GM19240 (cell line): ENCODE measurements around the gene RDH8.

ENCODE experiments used
- DNase-seq: peaks from one replicate; pipeline ENCODE4 v3.0.0; 2011; ENCODE audit warnings: low spot score; ENCODE audit not compliant: insufficient read length

Gene RDH8

DNA sequence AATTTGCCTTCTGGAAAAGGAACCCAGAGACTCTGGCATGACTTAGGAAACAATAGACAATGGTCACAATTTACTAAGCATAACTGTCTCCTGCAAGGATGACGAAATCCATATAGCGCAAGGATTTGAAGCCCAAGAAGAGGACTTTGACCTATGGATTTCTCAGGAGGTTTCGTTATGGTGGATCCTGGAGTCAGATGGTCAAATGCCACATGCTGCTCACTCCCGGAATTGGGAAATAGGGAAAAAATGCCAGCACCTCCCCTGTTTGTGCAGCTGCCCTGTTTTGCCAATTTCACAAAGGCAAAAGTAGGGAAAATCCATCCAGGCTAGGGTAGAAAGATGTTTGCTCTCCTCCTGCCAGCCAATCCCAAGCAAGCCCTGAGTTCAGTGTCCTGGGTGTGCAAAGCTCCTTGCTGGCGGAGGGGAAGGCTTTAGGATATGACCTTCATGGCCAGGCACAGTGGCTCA lies 23.4 kb downstream of the RDH8 start:
- DNase-seq: no peak

DNA sequence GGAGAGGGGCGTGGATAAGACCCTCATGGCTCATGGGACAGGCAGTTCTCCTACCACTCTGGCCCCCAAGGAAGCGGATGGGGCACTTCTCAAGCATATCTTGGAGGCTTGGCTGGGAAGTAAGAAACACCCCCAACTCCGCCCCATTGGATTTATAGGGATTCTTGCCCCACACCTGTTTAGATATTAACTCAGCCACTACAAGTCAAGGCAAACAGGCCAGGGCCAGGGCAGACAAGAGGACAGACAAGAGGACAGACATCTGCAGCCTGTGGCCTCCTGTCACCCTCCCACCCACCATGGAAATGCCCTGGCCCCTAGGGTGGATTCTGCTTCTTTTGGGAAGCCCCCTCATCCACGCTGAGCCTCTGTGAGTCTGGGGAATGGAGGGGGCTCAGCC lies 24.1 kb downstream of the RDH8 start:
- DNase-seq: no peak

DNA sequence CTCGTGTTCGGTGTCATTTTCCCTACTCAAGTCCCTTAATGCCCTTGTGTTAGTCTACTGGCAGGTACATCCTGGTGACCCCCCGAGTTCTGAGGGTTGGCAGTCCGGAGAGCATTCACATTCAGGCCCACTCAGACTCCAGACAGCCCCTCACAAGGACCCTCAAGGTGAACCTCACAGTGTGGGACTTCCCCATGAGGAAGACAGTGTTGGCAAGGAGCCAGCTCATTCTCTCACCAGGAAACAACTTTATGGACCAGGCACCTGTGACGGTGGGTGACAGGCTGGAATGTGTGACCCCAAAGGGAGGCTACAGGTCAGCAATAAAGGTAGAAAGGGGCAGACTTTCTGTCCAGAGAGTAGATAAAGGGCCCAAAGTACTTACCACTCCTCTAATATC lies 24.5 kb downstream of the RDH8 start:
- no peak for DNase-seq

DNA sequence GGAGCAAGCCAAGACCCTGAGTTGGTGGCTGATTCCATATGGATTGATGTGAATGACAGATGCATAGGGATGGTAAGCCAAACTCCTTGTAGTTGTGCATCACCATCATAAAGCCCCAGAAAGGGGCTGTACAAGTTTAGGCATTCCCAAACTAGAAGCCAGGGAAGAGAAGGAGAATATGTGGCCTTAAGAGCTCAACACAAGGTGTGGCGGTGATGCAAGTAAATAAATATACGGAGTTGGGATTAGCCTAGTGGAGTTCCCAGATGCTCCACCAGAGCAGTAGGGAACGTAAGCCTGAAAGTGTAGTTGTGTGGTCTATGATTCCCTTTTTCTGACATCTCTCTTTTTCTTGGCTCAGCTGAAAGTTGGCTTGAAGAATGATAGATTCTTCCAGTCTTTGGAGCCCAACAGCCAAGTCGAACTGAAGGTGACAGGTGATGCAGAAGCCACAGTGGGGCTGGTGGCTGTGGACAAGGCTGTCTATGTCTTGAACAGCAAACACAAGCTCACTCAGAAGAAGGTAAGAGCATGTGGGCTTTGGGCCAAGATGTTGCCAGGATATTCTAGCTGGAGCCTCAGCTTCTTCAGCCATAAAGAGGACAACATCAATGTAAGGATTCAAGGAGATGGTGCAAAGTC lies 30.1 kb downstream of the RDH8 start:
- DNase-seq: no peak

DNA sequence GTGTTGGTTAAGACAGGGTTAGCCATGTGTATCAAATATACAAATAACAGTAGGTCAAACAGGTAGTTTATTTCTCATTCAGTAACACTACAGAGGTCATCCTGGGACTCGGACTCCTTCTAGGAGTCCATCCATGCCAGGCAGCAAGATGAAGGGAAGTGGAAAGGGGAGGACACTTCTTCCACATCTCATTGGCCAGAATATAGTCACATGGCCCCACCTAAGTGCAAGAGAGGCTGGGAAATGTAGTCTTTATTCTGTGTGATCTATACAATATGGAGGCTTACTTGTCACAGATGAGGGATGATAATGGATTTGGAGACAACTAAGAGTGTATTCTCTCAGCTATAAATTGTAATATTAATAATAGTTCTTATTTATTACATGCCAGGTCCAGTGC lies 31.1 kb downstream of the RDH8 start:
- DNase-seq: no peak

DNA sequence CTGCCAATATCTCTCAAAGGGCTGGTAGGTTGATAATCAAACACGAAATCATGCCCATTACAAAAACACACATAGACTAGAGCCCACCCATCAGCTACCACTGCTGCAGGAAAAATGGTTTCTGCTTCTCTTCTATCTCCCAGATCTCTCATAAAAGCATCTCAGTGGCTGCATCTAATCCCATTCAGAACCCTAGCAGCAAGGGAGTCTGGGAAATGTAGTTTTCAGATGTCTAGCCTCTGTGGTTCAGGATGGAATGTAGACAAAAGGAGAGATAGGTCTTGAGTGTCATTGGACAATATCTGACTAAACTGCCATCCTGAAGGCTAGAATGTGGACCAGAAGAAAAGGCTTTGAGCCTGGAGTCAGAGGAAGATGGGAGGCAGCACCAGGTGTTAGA lies 32.1 kb downstream of the RDH8 start:
- no peak for DNase-seq

DNA sequence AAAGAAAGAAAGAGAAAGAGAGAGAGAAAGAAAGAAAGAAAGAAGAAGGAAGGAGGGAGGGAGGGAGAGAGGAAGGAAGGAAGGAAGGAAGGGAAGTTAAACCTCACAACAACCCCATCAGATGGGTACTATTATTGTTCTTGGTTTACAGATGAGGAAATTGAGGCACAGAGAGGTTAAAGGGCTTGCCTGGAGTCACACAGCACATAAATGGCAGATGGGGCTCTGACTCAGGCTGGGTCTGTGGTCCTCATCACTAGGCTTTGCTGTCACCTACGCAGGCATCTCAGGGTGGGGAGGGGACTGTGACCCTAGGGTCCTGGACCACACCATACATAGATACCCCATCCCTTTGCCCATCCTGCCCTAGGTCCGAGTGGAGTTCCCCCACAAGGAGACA lies 36.3 kb downstream of the RDH8 start:
- no peak for DNase-seq

DNA sequence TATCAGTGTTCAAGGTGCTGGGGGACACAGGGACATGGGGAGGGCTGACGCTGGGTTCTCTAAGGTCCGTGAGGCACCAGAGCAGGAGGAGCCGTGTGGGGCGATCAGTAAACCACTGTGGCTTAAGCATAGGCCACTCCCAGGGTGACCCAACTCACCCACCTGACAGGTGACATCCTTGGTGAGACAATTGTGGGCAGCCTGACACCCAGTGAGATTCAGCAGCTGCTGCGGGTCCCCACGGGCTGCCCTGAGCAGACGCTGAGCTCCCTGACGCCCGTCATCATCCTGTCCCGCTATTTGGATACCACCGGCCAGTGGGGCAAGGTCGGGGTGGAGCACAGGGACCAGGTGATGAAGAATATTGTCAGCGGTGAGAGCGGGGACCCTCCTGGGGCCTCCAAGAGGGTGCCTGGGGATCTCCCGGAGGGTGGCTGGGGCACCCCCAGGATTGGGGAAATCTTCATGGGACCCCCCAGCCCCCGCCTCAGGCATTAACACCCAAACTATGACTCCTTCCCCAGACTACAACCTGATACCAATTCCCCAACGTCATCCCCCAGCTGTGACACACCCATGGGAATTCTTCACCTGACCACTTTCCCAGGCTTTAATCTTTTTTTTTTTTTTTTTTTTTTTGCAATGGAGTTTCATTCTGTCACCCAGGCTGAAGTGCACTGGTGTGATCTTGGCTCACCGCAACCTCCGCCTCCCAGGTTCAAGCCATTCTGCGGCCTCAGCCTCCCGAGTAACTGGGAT lies 39.5 kb downstream of the RDH8 start:
- DNase-seq: no peak

DNA sequence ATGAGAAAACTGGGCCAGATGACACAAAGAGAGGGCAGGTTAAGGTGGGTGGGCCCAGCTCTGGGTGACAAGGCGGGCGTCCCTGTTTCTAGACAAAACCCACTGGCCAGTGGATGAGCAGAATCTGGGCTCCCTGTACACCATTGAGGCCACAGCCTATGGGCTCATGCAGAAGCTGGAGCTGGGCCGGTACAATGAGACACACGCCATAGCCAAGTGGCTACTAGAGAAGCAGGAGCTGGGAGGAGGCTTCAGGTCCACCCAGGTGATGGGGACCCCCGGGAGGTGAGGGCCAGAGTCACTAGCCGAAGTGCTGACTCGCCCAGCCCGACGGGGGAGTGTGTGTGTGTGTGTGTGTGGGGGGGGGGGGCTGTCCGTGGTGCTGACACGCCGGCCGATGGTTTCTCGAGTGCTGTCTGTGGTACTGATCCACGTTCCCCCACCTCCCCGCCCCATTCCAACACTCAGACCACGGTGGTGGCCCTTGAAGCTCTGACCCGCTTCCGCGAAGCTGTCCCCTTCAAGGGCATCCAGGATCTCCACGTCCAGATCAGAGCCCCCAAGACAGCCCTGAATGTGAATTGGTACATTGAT lies 48.5 kb downstream of the RDH8 start:
- DNase-seq: no peak

DNA sequence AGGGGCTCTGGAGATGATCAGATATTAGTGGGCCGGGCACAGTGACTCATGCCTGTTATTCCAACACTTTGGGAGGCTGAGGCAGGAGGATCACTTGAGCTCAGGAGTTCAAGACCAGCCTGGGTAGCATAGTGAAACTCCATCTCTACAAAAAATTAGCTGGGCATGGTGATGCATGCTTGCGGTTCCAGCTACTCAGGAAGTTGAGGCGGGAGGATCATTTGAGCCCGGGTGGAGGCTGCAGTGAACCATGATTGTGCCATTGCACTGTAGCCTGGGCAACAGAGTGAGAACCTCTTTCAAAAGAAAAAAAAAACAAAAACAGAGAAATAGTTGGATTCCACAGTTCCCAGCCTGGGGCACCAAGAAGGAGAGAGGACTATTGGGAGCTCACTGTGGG lies 54.9 kb downstream of the RDH8 start:
- no peak for DNase-seq

DNA sequence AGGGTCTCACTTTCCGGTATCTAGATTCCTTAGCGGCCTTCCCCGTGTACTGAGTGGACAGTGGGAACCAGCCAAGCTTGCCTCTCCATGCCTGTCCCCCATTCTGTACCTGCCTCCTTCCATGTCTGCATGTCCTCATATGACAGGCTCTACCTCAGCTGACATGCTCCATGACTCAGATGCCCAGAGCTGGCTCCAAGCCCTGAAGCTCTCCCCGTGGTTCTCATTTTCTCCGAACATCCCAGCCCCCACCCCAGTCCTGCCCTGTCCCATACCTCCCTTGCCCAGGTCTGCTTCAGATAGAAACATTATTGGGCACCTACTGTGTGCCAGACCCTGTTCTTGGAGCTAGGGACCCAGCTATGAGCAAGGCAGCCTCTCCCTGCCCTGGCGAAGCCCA lies 55.8 kb downstream of the RDH8 start:
- no peak for DNase-seq

DNA sequence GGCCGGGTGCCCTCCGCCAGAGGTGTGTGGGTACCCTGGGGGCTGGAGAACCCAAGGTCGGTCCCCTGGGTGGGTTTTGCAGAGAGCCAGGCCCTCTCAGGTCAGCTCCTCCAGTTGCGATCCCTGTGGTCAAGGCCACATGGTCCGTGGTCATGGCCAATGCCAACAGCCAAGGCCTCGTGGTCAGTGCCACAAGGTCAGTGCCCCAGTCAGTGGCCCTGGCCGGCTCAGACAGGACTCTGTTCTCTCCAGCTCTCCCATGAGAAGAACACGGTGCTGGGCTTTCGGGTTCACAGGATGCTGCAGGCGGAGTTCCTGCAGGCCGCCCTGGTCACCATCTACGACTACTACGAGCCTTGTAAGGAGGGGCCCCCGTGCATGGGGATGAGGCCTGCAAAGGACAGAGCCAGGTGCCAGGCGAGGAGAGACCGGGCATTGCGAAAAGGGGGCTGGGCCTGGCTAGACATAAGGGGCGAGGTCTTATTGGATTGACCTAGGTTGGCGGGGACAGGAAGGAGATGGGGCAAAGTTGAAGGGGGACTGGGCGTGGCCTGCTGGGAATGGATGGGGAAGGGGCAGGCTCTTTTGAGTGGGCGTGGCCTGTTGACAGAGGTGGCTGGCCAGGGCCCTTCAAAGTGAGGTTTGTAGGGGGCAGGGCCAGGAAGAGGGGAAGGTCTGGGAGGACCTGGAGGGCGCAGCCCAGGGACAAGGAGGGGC lies 57.6 kb downstream of the RDH8 start:
- DNase-seq: no peak
